ENCODE results near the gene GNAQ.

DNA sequence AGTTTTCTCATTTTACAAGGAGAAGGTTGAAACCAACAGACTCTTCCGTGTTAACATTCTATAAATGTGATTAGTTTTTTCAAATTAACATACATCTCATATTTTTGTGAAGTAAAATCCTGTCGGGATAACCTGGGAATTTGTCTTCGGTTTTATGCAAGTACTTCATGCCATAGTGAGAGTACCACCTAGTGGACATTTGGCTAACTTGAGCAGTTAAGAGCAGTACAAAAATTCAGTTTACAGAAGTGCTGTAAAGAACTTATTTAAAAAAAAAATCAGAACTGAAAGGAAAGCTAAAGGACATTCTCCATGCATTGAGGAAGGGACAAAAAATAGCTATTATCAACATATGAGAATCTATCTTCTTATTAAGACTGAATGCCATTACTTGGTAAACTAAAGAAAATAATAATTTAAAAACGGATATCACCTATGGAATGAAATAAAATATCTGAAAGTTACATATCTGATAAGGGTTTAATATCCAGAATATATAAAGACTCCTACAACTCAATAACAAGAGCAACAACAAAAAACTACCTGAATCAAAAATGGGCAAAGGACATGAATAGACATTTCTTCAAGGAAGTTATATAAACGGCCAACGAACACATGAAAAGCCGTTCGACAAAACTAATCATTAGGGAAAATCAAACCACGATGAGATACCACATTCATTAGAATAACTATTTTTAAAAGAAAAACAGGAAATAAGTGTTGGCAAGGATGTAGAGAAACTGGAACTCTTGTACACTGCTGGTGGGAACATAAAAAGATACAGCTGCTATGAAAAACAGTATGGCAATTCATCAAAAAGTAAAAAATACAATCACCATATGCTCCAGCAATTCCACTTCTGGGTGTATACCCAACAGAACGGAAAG, 266.5 kb downstream of the GNAQ start:
- TF ChIP-seq, protein P1, sequence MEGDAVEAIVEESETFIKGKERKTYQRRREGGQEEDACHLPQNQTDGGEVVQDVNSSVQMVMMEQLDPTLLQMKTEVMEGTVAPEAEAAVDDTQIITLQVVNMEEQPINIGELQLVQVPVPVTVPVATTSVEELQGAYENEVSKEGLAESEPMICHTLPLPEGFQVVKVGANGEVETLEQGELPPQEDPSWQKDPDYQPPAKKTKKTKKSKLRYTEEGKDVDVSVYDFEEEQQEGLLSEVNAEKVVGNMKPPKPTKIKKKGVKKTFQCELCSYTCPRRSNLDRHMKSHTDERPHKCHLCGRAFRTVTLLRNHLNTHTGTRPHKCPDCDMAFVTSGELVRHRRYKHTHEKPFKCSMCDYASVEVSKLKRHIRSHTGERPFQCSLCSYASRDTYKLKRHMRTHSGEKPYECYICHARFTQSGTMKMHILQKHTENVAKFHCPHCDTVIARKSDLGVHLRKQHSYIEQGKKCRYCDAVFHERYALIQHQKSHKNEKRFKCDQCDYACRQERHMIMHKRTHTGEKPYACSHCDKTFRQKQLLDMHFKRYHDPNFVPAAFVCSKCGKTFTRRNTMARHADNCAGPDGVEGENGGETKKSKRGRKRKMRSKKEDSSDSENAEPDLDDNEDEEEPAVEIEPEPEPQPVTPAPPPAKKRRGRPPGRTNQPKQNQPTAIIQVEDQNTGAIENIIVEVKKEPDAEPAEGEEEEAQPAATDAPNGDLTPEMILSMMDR (optimal IDR thresholded peaks at IDR 0.05 in 1 of 3, IDR thresholded peaks at IDR 0.05 in 1 of 3, conservative IDR thresholded peaks at IDR 0.05 in 1 of 3; ENCODE audit: extremely low read depth in 1 of 3, insufficient read depth in 2 of 3, low read length in 3 of 3), result peak; percentile 10 to 49 (median 48)
- TF ChIP-seq EZH2 (IDR thresholded peaks at IDR 0.05; ENCODE audit: low read length), result no peak

Data from keratinocyte (primary cell).